ENCODE measurements around the gene HMOX2. TPM values are rescaled to one million over a fixed set of nuclear protein-coding genes. Genes with fewer than 3 reads are reported as not detected.

HMOX2 gene
- total and polyA plus RNA-seq, 2 donors (not counting 3 experiments of a cell fraction or from before 2014, with no cell fraction given) = 80.7 to 86.3 TPM

DNA sequence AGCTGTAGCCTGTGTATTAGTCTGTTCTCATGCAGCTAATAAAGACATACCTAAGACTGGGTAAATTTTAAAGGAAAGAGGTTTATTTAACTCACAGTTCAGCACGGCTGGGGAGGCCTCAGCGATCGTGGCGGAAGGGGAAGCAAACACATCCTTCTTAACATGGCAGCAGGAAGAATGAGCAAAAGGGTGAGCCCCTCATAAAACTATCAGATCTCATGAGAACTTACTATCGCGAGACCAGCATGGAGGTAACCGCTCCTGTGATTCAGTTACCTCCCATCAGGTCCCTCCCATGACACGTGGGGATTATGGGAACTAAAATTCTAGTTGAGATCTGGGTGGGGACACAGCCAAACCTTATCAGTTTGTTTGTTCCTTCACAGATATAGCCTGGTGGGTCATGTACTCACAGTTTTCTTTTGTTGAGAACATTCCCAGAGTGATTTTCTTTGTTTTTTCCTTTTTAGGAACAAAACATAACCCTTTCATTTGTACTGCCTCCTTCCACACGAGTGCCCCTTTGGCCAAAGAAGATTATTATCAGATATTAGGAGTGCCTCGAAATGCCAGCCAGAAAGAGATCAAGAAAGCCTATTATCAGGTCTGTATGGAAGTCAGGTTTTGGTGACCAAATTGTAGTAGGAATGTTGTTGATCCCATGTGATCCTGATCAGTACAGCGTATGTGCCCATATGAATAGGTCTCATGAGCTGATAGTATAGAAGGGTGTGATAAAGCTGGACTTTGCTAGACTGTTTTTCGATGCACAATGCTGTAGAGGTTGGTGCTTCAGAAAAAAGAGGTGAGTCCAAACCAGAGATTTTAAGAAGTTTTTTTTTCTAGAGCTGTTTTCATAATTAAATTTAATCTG is 42.0 kb upstream of the HMOX2 start:
- Histone ChIP-seq H2AFZ (ENCODE audit: low read depth, low read length) (no peak overlapping the region), H3K36me3 (ENCODE audit: control insufficient read depth in 2 of 2, extremely low read depth in 1 of 2, insufficient read depth in 2 of 2, low read length in 2 of 2) (peaks cover 8 to 11% of the 10 kb centered on the region in 2 experiments), H3K9me1 (replicated peaks; ENCODE audit: control insufficient read depth, extremely low read depth, insufficient read depth, low read length) (no peaks in the 10 kb centered on the region), H3K4me3 (replicated peaks in 1 of 3; ENCODE audit: insufficient read depth in 1 of 3, low read depth in 1 of 3, low read length in 3 of 3) (no peak overlapping the region), H3K79me2 (ENCODE audit: control insufficient read depth, insufficient read depth, low read length) (peaks cover 12% of the 10 kb centered on the region), H3K4me2 (ENCODE audit: insufficient read depth, low read length) (no peak overlapping the region), H4K20me1 (replicated peaks; ENCODE audit: control insufficient read depth, extremely low read depth, insufficient read depth, low read length) (no peaks in the 10 kb centered on the region), H3K9ac (replicated peaks; ENCODE audit: extremely low read depth, insufficient read depth, low read length) (no peak overlapping the region), H3K27ac (ENCODE audit: insufficient read depth, low read depth, low read length) (no peak overlapping the region), H3K27me3 (ENCODE audit: control insufficient read depth in 2 of 2, insufficient read depth in 2 of 2, low read length in 2 of 2) (no peaks in the 10 kb centered on the region), H3K4me1 (ENCODE audit: control insufficient read depth, extremely low read depth, insufficient read depth, low read length) (no peaks in the 10 kb centered on the region), H3K9me3 (replicated peaks; ENCODE audit: control insufficient read depth, insufficient read depth, low read length) (no peaks in the 10 kb centered on the region)
- ChIA-PET POLR2A (no interaction called here), CTCF (no interaction called here)
- no TSS peak for BruUV-seq (replicated peaks)
- dilution Hi-C loops (cut with MboI; ENCODE audit: extremely low pct_ligation_motif_present, low sequenced_read_pairs) (no loop called here), intact Hi-C loops (cut with micrococcal nuclease) (no loop called here)
- no peak for DNase-seq (ENCODE audit: low read depth, low spot score)
- FAIRE-seq = no peak
- TF ChIP-seq POLR2A (IDR thresholded peaks at IDR 0.05; ENCODE audit: low read depth, low read length) = no peak
- no peak for TF ChIP-seq MYC (IDR thresholded peaks at IDR 0.05; ENCODE audit: low read depth, low read length)
- TF ChIP-seq GATA2 (IDR thresholded peaks at IDR 0.05; ENCODE audit: insufficient read depth, insufficient read length, low read depth, low read length) = no peak
- no peak for TF ChIP-seq JUN (IDR thresholded peaks at IDR 0.05; ENCODE audit: borderline replicate concordance, insufficient read depth, insufficient read length, low read depth)
- no peak for TF ChIP-seq FOS (IDR thresholded peaks at IDR 0.05; ENCODE audit: borderline replicate concordance, insufficient read depth, low read length)
- TF ChIP-seq EZH2 (IDR thresholded peaks at IDR 0.05; ENCODE audit: borderline replicate concordance, low read depth, low read length, severe bottlenecking) = no peak
- TF ChIP-seq, protein P1, sequence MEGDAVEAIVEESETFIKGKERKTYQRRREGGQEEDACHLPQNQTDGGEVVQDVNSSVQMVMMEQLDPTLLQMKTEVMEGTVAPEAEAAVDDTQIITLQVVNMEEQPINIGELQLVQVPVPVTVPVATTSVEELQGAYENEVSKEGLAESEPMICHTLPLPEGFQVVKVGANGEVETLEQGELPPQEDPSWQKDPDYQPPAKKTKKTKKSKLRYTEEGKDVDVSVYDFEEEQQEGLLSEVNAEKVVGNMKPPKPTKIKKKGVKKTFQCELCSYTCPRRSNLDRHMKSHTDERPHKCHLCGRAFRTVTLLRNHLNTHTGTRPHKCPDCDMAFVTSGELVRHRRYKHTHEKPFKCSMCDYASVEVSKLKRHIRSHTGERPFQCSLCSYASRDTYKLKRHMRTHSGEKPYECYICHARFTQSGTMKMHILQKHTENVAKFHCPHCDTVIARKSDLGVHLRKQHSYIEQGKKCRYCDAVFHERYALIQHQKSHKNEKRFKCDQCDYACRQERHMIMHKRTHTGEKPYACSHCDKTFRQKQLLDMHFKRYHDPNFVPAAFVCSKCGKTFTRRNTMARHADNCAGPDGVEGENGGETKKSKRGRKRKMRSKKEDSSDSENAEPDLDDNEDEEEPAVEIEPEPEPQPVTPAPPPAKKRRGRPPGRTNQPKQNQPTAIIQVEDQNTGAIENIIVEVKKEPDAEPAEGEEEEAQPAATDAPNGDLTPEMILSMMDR (IDR thresholded peaks at IDR 0.05; ENCODE audit: extremely low read depth in 1 of 2, insufficient read depth in 1 of 2, low read depth in 1 of 2, low read length in 2 of 2) = no peak
- no peak for TF ChIP-seq POLR2AphosphoS5 (IDR thresholded peaks at IDR 0.05; ENCODE audit: insufficient read depth, low read depth, low read length)
- TF ChIP-seq, protein P2, sequence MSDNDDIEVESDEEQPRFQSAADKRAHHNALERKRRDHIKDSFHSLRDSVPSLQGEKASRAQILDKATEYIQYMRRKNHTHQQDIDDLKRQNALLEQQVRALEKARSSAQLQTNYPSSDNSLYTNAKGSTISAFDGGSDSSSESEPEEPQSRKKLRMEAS (IDR thresholded peaks at IDR 0.05; ENCODE audit: insufficient read depth, insufficient read length) = no peak

Measured in endothelial cell of umbilical vein (primary cell).